GM21528 (cell line): ENCODE data around the gene WTAP.
"Not testable (repeated sequence)": the region's sequence is repeated elsewhere in the genome, so short reads cannot be mapped to it uniquely, and the experiment has no call there.

Experiments used
- ATAC-seq: cut with Tn5 transposase; IDR thresholded peaks from one replicate; pipeline ENCODE4 v1.9.1; 2021; ENCODE audit warnings: mild to moderate bottlenecking, moderate library complexity; ENCODE audit not compliant: unreplicated experiment, low FRiP score

Gene WTAP

GRCh38 chr6:159693128-159693893, 34.0 kb upstream of the WTAP start, which contains the start of gene SOD2:
TSS of gene SOD2 (minus strand) at chr6:159693241. CDS start at chr6:159693167, 74 bp downstream.
- ATAC-seq, result peak; percentile 82

GRCh38 chr6:159693894-159694545, 33.3 kb upstream of the WTAP start:
- ATAC-seq, result peak; percentile 5

GRCh38 chr6:159695984-159696383, 31.3 kb upstream of the WTAP start:
- ATAC-seq, result no peak

DNA sequence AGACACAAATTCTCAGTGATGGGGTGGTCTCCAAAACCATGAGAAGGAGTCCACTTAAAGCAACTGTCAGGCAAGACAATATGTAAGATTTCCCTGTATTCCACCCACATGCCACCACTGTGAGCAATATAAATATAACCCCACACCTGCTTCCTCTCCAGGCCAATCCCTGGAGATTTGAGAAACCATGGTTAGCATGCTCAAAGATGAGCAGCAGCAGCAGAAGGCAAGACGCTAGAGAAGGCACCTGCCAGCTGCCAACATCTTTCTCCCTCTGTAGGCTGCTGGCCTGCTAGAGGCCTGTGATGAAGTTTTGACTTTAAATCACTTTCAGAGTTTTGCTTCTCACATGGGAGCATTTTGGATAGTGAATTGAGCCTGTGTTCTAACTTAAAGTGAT, 26.3 kb upstream of the WTAP start:
- ATAC-seq, result no peak

GRCh38 chr6:159701413-159701999, 25.8 kb upstream of the WTAP start:
- ATAC-seq, result no peak

DNA sequence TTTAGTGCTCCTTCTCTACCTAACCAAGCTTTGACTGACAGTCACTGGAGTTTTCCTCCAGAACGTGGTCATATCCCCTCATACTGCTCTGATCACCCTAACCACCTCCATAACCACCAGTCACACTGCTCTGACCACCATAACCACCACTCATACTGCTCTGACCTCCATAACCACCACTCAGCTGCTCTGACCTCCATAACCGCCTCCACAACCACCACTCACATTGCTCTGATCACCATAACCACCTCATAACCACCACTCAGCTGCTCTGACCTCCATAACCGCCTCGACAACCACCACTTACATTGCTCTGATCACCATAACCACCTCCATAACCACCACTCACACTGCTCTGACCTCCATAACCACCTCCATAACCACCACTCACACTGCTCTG, 16.7 kb upstream of the WTAP start:
- ATAC-seq, result not testable (repeated sequence)

- ATAC-seq, result not testable (repeated sequence)
Measured at GRCh38 chr6:159712389-159712788, 14.9 kb upstream of the WTAP start.

DNA sequence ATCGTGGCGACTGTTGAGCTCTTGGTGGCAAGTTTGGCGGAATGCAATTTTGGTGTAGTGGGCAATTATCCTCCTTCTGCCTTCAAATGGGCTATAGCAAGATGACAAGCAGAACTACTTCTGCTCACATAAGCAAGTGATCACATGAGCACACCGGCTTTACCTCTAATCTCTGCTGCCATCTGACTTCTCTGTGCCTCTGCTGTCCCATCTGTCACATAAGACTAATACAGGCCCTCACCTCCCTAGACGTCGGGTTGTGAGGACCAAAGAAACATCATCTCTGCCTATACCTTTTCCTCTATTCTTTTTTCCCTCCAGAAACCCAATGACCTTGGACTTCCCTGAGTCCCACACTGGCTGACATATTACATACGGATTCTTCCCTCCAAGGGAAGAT, 13.3 kb upstream of the WTAP start:
- ATAC-seq, result no peak

DNA sequence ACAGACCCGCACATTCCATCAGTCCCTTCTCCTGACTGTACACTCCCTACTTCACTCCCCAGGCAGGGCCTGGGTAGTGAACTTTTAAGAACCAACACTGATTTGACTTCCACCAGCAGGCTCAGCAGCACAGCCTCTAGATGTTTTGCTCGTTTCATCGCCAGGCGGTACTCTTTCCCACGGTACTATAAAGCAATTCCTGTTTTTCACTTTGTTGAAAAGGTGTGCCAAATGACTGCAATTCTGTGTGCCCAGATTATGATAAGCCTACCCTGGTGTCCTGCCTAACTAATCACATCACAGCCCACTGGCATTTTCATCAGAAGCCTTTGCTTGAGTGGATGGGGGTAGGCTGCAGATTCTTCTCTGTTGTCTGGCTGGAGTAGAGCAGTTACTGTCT, 12.9 kb upstream of the WTAP start:
- no peak for ATAC-seq

GRCh38 chr6:159715166-159715565, 12.1 kb upstream of the WTAP start:
- ATAC-seq, result no peak

GRCh38 chr6:159715605-159716004, 11.7 kb upstream of the WTAP start:
- ATAC-seq, result no peak

DNA sequence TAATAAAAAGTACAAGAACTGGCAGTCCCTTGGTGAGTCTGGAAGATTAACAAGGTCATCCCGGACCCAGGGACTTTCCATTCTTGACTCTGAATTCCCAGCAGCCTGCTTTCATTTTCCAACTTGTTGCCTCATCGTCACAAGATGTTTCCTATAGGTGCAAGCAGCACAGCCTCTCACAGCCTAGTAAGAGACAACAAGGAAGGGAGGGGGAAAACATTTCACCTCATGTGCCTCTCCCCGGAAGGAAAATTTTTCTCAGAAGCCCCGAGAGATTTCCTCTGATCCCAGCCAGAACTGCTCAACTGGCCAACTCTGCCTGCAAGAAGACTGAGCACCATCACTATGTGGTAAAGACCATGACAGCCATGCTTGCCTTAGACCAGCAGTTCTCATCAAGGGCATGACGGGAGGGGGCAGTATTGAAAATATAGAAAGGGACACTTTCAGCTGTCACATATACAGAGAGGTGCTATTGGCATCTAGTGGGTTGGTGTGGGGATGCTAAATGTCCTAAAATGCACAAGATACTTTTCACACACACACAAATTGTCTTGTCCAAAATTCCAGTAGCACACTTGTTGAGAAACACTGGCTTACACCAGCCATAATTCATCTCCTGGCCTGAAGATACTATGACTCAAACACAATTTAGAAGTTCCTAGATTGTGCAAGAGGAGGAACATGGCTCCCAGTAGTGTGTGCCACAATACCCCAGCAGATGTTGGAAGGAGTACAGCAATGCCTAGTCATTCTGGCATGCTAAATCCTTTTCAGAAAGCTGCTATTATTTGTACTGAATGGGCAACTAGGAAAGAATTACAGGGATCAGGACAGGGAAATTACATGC, 10.8 kb upstream of the WTAP start:
- no peak for ATAC-seq

- ATAC-seq, result no peak
Measured at GRCh38 chr6:159718634-159719033, 8.7 kb upstream of the WTAP start.

GRCh38 chr6:159719287-159719686, 8.0 kb upstream of the WTAP start:
- no peak for ATAC-seq

- no peak for ATAC-seq
Measured at GRCh38 chr6:159720708-159721107, 6.6 kb upstream of the WTAP start.

DNA sequence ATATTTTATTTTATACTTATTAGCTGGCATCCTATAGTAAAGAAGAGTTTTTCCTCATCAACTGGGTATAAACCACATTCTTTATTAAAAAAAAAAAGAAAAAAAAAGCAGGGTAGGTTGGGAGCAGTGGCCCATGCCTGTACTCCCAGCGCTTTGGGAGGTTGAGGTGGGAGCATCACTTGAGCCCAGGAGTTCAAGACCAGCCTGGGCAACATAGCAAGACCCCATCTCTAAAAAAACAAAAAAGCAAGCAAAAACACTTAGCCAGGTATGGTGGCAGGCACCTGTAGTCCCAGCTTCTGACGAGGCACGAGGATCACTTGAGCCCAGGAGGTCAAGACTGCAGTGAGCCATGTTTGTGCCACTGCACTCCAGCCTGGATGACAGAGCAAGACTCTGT, 5.3 kb upstream of the WTAP start:
- not testable (repeated sequence) for ATAC-seq

DNA sequence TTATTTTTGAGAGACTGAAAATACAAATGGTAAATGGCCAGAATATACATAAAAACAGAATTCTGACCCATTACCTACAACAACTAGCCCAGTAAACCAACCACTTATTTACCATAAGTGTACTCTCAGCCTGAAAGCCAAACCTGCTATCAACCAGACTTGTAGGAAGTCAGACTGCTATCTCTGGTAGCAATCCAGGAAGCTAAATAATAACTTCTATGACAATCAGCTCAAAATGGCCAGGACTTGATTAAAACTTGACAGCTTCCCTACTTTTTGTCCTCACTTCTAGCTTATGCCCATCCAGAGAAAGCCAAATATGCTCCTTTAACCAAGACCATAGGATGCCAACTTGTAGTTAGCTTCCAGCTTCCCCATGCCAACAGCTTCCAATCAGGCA, 4.7 kb upstream of the WTAP start:
- ATAC-seq, result no peak

DNA sequence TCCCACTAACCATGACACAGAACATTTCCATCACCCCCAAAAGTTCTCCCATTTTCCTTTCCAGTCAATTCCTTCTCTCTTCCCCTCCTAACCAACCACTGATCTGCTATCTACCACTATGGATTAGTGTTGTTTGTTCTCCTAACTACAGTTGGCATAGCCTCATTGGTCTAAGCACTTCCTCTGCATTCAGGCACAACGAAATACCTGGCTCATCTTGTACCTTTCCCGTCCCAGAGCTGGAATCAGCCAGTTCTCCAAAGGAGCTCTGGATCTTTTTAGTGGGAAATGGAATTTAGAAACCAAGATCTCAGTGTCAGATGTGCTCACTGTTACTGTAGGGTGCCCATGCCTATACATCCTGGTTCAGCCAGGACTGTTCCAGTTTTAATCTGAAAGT, 4.0 kb upstream of the WTAP start:
- ATAC-seq, result no peak

- no peak for ATAC-seq
Measured at GRCh38 chr6:159724778-159725177, 2.5 kb upstream of the WTAP start.

GRCh38 chr6:159725208-159725607, 2.1 kb upstream of the WTAP start:
- ATAC-seq, result not testable (repeated sequence)
